Measurements from ENCODE around the gene CTNS.
A peak's percentile ranks its signal among the peaks of the same experiment; 100 is the strongest.
"Not testable (repeated sequence)": the region's sequence is repeated elsewhere in the genome, so short reads cannot be mapped to it uniquely, and the experiment has no call there.

CTNS gene

GRCh38 chr17:3688852-3689261 lies 52.3 kb downstream of the CTNS start:
- DNase-seq = no peak

GRCh38 chr17:3689262-3690093 lies 52.9 kb downstream of the CTNS start:
- no peak for DNase-seq

GRCh38 chr17:3690094-3690715 lies 53.6 kb downstream of the CTNS start:
- no peak for DNase-seq

GRCh38 chr17:3691617-3692067 lies 55.1 kb downstream of the CTNS start:
- DNase-seq = no peak

GRCh38 chr17:3692346-3692745 lies 55.8 kb downstream of the CTNS start:
- no peak for DNase-seq

GRCh38 chr17:3693141-3693540 lies 56.6 kb downstream of the CTNS start:
- DNase-seq = no peak

- no peak for DNase-seq
Measured at GRCh38 chr17:3693829-3694231, 57.3 kb downstream of the CTNS start.

GRCh38 chr17:3695129-3695722 lies 58.7 kb downstream of the CTNS start:
- no peak for DNase-seq

- DNase-seq = peak; percentile 38
Measured at GRCh38 chr17:3695723-3696411, 59.3 kb downstream of the CTNS start, which contains the start of gene P2RX5. Gene P2RX5 (minus strand): TSS chr17:3696155. CDS start chr17:3696005, 150 bp downstream.

GRCh38 chr17:3697103-3697476 lies 60.5 kb downstream of the CTNS start:
- DNase-seq = no peak

- no peak for DNase-seq
Measured at GRCh38 chr17:3698139-3698538, 61.6 kb downstream of the CTNS start.

GRCh38 chr17:3699951-3700350 lies 63.4 kb downstream of the CTNS start:
- no peak for DNase-seq

GRCh38 chr17:3702041-3702539 lies 65.5 kb downstream of the CTNS start:
- DNase-seq = not testable (repeated sequence)

- no peak for DNase-seq
Measured at GRCh38 chr17:3704931-3705717, 68.6 kb downstream of the CTNS start.

GRCh38 chr17:3705718-3705984 lies 69.1 kb downstream of the CTNS start:
- not testable (repeated sequence) for DNase-seq

GRCh38 chr17:3708366-3708765 lies 71.8 kb downstream of the CTNS start:
- no peak for DNase-seq

- DNase-seq = peak; percentile 67
Measured at GRCh38 chr17:3710951-3711383, 74.4 kb downstream of the CTNS start.
